Calu3 (cell line): ENCODE measurements around the gene NTNG2. TPM values are rescaled to one million over a fixed set of nuclear protein-coding genes. Genes with fewer than 3 reads are reported as not detected.

Experiments used
- BruUV-seq: library from RNA; stranded (reverse); fragments of 400-500 nt; replicated peaks from 2 replicates; lab custom pipeline; 2021; lab: Mats Ljungman, UMichigan
- CTCF ChIA-PET: fragments of 300-600 bp; sonication (Branson Sonifier 250); formaldehyde crosslinking; loops from one replicate; lab custom pipeline; 2022; ENCODE audit warnings: antibody characterized with exemption; lab: Charles Lee
- DNase-seq: peaks from one replicate; pipeline ENCODE4 v3.0.0; 2022
- H3K27ac Mint-ChIP-seq: one replicate; pipeline ENCODE4 v1.8.0; 2022; ENCODE audit warnings: mixed read lengths; ENCODE audit not compliant: unreplicated experiment
- H3K27me3 Mint-ChIP-seq: one replicate; pipeline ENCODE4 v1.8.0; 2022; ENCODE audit warnings: mixed read lengths; ENCODE audit not compliant: unreplicated experiment
- H3K36me3 Mint-ChIP-seq: one replicate; pipeline ENCODE4 v1.8.0; 2022; ENCODE audit warnings: mild to moderate bottlenecking, moderate library complexity, mixed read lengths; ENCODE audit not compliant: insufficient read depth, unreplicated experiment
- H3K4me1 Mint-ChIP-seq: one replicate; pipeline ENCODE4 v1.8.0; 2022; ENCODE audit warnings: mild to moderate bottlenecking, low read depth, mixed read lengths; ENCODE audit not compliant: unreplicated experiment
- H3K4me3 Mint-ChIP-seq: one replicate; pipeline ENCODE4 v1.8.0; 2022; ENCODE audit warnings: mild to moderate bottlenecking, low read depth, moderate library complexity, mixed read lengths; ENCODE audit not compliant: unreplicated experiment
- H3K9me3 Mint-ChIP-seq: one replicate; pipeline ENCODE4 v1.8.0; 2022; ENCODE audit warnings: low read depth, mixed read lengths; ENCODE audit not compliant: unreplicated experiment
- intact Hi-C: fragments of 100-400 bp; cut with micrococcal nuclease; formaldehyde crosslinking; loops from one replicate; pipeline ENCODE4 v1.10.0; 2022; ENCODE audit not compliant: unreplicated experiment
- total RNA-seq: library from RNA; stranded (reverse); gene quantifications from 2 replicates; pipeline ENCODE4 v1.2.3, GENCODE V29; 2022
- TF ChIP-seq, protein P1 (sequence below): fragments of 200-600 bp; IDR thresholded peaks from one replicate; pipeline ENCODE4 v1.8.0; 2022; ENCODE audit warnings: antibody characterized with exemption; ENCODE audit not compliant: unreplicated experiment

NTNG2 gene
- total RNA-seq, 1 experiment from 2014 or later: not detected

DNA sequence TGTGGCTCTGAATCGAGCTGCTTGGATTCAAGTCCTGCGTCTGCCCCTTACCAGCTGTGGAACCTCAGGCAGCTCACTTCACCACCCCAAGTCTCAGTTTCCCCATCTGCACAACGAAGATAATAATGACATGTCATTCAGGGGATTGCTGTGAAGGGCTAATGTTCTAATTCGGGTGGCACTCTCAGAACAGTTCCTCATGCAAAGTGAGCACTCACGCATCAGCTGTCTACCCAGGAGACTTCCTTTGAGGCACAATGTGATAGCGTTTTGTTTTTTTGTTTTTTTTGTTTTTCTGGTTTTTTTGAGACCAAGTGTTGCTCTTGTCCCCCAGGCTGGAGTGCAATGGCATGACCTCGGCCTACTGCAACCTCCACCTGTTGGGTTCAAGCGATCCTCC, 56.4 kb downstream of the NTNG2 start:
- DNase-seq: no peak
- Mint-ChIP-seq H3K4me3 (no peak overlapping the region), H3K9me3 (no peaks in the 10 kb centered on the region), H3K27ac (no peak overlapping the region), H3K36me3 (no peaks in the 10 kb centered on the region), H3K4me1 (no peaks in the 10 kb centered on the region), H3K27me3 (peaks cover 89% of the 10 kb centered on the region)
- BruUV-seq: no TSS peak
- TF ChIP-seq, protein P1, sequence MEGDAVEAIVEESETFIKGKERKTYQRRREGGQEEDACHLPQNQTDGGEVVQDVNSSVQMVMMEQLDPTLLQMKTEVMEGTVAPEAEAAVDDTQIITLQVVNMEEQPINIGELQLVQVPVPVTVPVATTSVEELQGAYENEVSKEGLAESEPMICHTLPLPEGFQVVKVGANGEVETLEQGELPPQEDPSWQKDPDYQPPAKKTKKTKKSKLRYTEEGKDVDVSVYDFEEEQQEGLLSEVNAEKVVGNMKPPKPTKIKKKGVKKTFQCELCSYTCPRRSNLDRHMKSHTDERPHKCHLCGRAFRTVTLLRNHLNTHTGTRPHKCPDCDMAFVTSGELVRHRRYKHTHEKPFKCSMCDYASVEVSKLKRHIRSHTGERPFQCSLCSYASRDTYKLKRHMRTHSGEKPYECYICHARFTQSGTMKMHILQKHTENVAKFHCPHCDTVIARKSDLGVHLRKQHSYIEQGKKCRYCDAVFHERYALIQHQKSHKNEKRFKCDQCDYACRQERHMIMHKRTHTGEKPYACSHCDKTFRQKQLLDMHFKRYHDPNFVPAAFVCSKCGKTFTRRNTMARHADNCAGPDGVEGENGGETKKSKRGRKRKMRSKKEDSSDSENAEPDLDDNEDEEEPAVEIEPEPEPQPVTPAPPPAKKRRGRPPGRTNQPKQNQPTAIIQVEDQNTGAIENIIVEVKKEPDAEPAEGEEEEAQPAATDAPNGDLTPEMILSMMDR: no peak
- CTCF ChIA-PET: interaction anchor here (0.5 to 0.6 kb wide), 2 partner anchors 13 to 83 kb away, joined by 3 to 4 read pairs; no protein-coding TSS in a partner anchor
- intact Hi-C loops: no loop called here

DNA sequence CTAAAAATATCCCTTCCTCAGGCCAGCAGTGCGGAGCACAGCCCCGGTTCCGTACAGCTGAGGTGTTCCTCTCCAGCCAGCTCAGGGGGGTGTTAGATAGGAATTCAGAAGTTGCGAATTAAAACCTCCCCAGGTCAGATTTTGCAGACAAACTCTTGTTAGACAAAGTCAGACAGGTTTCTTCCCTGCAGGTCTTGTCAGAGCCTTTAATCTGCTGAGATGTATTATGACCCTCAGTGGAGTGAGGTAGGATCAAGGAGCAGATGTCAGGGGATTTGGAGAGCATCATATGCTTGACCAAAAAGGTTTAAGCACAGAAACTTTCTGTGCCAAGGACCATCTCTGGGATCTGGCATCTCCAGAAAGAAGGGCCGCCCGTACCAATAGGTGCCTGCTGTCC, 60.1 kb downstream of the NTNG2 start:
- no peaks in the 10 kb centered on the region for H3K36me3 Mint-ChIP-seq
- CTCF ChIA-PET: no interaction called here
- intact Hi-C loops: no loop called here
- DNase-seq: no peak
- H3K4me3 Mint-ChIP-seq: no peak overlapping the region
- H3K27me3 Mint-ChIP-seq: peaks cover 98% of the 10 kb centered on the region
- no TSS peak for BruUV-seq
- no peaks in the 10 kb centered on the region for H3K9me3 Mint-ChIP-seq
- no peaks in the 10 kb centered on the region for H3K4me1 Mint-ChIP-seq
- TF ChIP-seq, protein P1: no peak
- H3K27ac Mint-ChIP-seq: no peak overlapping the region

DNA sequence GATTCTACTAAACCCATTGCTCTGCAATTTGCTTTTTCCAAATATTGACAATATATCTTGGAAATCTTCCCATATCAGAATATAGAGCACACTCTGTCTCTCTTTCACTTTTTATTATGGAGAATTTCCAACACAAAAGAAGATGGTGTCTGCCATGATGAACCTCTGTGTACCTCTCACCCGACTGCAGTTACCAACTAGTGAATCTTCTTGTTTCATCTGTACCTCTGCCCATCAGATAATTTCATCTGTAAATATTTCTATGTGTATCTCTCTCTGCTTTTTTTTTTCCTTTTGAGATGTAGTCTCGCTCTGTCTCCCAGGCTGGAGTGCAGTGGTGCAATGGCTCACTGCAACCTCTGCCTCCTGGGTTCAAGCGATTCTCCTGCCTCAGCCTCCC, 62.8 kb downstream of the NTNG2 start:
- peaks cover 98% of the 10 kb centered on the region for H3K27me3 Mint-ChIP-seq
- TF ChIP-seq, protein P1: no peak
- CTCF ChIA-PET: no interaction called here

DNA sequence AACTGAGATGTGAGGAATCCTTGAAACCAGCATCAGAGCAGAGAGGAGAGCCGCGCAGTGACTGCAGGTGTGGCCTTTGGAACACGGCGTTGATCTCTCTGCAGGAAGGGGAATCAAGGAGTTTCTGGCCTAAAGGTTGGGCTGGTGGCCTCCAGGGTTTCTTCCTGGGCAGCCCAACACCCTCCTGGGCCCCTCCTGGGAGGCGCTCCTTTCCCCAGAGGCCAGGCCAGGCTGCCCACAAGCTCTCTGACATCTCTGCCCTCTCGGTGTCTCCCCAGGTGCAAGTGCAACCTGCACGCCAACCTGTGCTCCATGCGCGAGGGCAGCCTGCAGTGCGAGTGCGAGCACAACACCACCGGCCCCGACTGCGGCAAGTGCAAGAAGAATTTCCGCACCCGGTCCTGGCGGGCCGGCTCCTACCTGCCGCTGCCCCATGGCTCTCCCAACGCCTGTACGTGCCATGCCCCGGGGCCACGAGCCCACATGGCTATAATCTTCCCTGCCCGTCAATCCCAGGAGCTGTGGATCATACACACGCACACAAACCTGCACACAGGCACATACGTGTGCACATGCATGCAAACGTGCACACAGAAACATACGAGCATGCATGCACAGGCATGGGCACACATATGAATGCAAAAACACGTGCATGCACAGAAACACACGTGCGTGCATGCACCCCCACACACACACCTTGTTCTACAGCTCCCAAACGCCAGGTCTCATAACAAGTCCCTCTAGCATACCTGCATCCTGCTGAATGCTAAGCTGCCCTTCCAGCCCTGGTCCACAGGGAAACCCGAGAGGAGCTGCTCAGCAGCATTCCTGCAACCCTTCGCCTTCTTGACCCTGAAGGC, 64.9 kb downstream of the NTNG2 start:
- Mint-ChIP-seq H3K4me3 (no peak overlapping the region), H3K9me3 (no peaks in the 10 kb centered on the region), H3K27me3 (peaks cover 85% of the 10 kb centered on the region), H3K36me3 (no peaks in the 10 kb centered on the region), H3K27ac (no peak overlapping the region), H3K4me1 (no peaks in the 10 kb centered on the region)
- intact Hi-C loops: no loop called here
- DNase-seq: no peak
- TF ChIP-seq, protein P1: no peak
- no TSS peak for BruUV-seq
- CTCF ChIA-PET: interaction anchor here (0.6 kb wide), 1 partner anchor 224 kb away, joined by 9 read pairs; no protein-coding TSS in a partner anchor

More for the DNA sequence above, 62.8 kb downstream of the NTNG2 start:
- no peaks in the 10 kb centered on the region for H3K9me3 Mint-ChIP-seq
- H3K27ac Mint-ChIP-seq: no peak overlapping the region
- intact Hi-C loops: no loop called here
- no peak overlapping the region for H3K4me3 Mint-ChIP-seq
- no TSS peak for BruUV-seq
- no peaks in the 10 kb centered on the region for H3K4me1 Mint-ChIP-seq
- no peaks in the 10 kb centered on the region for H3K36me3 Mint-ChIP-seq
- DNase-seq: no peak
